Measurements from ENCODE around the gene FOLR3.
"Not testable (repeated sequence)": the region's sequence is repeated elsewhere in the genome, so short reads cannot be mapped to it uniquely, and the experiment has no call there.

Gene FOLR3

GRCh38 chr11:72135473-72135872, at the start of gene FOLR3:
TSS of gene FOLR3 (plus strand) at chr11:72135725. CDS start at chr11:72135953, 228 bp downstream.
- not testable (repeated sequence) for DNase-seq

DNA sequence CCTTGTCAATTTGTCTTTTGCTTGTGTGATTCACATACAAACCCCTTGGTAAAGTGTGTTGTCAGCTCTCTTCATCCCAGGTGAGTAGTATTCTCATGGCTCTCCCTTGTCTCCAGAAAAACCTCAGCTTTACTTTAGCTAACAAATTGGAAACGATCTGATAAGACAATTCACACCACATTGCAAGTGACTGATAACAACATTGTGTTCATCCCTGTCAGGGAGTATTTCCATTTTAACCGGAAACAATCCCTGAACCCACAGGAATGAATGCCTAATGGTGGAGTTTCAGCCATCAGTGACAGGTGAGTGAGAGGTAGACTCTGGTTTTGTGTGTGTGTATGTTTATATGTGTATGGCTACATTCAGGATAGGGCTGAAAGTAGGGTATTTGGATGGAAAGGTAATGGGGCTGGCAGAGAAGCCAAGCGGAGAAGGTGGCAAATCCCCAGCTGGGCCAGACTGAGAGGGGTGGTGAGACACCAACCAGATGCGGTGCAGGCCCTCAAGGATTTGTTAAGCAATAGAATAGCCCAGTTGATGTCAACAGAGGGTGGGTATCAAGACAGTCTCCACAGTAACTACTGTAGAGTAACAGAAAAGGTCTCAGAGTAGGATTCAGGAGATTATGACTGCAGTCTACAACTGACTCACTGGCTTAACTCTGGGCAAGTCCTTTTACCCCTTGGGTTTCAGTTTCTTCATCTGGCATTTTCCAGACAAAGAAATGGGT, 47.3 kb upstream of the FOLR3 start:
- DNase-seq: no peak

- DNase-seq: peak; percentile 46
These were observed 44.2 kb upstream of the FOLR3 start for GRCh38 chr11:72091292-72091691.

- no peak for DNase-seq
These were observed 36.8 kb upstream of the FOLR3 start for GRCh38 chr11:72098741-72099140.

DNA sequence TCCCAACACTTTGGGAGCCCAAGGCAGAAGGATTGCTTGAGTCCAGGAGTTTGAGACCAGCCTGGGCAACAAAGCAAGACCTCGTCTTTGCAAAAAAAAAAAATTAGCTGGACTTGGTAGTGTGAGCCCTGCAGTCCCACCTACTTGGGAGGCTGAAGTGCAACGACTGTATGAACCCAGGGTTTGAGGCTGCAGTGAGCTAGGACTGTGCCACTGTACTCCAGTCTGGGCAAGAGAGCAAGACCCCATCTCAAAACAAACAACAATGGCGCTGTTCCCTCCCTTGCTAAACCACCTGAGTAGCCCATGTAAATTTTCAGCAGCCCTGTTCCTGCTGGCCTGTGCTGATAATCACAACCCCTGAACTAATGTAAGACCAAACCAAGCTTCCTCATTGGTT, 35.5 kb upstream of the FOLR3 start:
- no peak for DNase-seq

DNA sequence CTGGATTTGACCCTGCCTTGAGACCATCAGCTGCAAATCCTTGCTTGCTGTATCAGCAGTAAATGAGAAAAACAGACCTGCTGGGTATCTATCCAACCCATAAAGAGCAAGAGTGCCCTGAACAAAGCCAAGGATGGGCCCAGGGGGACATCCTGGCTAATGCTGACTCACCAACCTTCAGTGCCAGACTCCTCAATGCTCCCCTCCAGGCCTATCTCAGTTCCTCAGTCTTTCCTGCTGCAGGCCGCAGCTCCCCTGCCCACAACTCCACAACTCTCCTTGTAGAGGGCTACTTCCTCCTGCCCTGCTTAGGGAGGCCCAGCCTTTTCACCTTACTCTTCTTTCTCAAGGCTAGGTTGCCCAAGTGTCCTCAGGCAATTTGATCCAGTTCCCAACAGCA, 35.1 kb upstream of the FOLR3 start:
- DNase-seq: no peak

DNA sequence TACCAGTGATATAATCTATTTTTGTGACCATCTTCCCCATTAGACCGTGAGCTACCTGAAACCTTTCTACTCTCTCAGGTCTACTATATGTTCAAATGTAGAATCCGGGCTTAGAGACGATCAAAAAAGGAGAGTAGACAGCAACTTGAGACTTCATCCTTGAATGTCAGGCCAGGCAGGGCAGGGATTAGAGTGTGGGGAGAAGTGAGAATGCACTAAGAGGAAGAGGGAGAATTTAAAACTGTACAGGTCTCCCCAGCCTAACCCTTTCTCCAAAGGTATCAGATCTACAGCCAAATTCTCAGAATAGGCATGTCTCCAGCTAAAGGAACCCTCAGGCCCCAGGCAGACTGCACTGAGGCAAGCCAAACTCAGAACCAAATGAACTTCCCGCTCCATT, 33.4 kb upstream of the FOLR3 start:
- DNase-seq: no peak

- no peak for DNase-seq
These were observed 32.9 kb upstream of the FOLR3 start for GRCh38 chr11:72102631-72102945.

GRCh38 chr11:72102946-72103753, 32.4 kb upstream of the FOLR3 start, which contains the start of gene LAMTOR1:
TSS of gene LAMTOR1 (minus strand) at chr11:72103297. CDS start at chr11:72103224, 73 bp downstream.
- DNase-seq: peak; percentile 97

GRCh38 chr11:72103754-72104167, 31.8 kb upstream of the FOLR3 start:
- DNase-seq: no peak

GRCh38 chr11:72105888-72106287, 29.6 kb upstream of the FOLR3 start, which contains the start of gene TOMT:
TSS of gene TOMT (plus strand) at chr11:72105924. CDS start at chr11:72105952, 28 bp downstream.
- DNase-seq: no peak

DNA sequence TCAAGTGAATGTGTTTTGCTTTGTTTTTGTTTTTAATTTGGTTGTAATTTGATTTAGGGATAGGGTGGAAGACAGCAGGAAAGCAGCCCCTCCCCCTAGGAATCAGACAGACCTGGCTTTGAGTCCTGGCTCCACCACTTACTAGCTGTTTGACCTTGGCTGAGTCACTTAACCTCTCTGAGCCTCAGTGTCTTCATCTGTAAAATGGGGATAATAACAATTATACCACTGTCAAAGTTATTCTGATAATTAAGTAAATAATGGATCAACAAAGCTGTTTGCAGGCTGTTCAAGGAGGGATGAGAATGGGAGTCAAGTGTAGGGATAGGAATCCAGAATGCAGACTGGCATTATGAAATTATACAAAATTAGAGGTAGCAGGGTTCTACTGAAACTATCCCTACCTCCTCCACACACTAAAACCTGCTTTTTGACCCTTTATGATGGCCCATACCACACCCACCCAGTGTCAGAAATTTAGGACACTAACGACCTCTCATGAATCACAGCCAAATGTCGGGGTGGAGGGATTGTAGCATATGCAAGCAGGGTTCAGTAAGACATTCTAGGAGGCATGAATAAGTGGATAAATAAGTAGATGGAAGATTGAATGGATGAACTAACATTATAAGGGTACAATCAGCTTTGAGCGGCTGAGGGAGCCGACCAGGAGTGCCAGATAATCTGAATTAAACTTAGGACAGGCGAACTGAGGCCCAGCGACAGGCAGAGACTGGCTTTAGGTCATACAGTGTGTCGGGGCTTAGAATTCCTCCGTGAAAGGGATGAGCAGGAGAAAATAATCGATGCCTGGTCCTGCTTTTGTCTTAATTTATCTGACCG, 24.0 kb upstream of the FOLR3 start:
- DNase-seq: no peak

GRCh38 chr11:72112143-72112977, 23.2 kb upstream of the FOLR3 start, which contains the start of gene ANAPC15:
TSS of gene ANAPC15 (minus strand) at chr11:72112695. CDS start at chr11:72111276, 1,419 bp downstream.
- peak; percentile 99 for DNase-seq

GRCh38 chr11:72112978-72113808, 22.3 kb upstream of the FOLR3 start:
- DNase-seq: peak; percentile 35

DNA sequence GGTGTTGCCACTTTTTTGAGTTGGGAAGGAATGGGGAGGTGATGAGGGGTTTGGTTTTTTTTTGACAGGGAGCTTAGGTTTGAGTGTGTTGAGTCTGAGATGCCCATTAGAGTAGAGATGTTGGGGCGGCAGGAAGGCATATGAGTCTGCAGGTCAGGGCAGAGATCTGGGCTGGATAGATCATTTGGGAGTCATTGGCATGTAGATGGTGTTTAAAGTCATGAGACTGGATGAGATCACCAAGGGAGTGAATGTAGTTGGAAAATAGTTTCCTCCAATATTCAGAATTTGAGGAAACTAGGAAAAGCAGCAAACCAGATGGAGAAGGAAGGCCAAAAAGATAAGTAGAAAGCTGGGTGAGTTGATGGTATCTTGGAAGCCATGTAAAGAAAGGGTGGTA, 21.0 kb upstream of the FOLR3 start:
- DNase-seq: no peak

DNA sequence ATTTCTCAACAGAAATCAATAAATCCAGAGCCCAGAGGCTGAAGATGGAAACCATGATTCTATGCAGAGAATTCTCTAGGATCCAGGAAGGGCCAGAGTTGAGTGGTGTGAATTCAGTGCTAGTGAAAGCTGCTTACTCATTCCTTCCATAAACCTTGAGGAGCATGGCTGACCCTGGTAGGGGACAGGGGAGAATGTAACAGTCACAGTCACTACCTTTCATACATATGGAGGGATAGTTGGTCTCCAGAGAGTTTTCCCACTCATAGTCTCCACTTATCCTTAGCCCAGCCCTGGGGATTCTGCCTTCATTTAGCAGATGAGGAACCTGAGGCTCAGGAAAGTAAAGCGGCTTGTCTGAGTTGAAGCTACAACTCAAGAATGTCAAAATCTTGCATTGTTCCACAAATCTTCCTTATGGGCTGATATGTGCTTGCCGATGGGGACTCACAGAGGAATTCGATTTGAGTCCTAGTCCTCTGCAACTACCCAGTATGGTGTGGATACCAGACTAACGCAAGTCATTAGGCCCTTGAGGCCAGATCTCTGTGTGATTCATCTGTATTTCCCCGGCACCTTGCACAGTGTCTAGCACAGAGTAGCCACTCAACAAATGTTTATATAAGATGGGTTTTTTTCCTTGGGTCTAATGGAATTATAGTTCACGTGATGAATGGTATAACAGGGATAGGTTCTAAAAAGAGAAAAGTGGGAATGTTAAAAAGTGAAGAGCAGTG, 19.3 kb upstream of the FOLR3 start:
- no peak for DNase-seq

DNA sequence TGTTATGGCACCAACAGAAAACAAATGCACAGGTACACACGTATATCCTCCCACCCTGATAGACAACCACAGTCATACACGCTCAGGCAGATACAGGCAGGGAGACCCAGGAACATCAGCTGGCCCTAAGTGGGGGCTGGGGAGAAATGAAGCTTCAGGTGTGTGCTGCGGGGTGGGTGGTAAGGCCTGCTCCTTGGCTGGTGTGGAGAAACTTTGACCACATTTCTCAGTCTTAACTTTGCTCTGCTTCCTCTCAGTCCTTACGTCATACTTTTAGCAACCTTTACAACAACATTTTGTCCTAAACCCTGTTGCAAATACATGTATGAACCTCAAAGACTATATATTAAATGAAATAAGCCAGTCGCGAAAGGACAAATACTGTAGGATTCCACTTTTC, 16.3 kb upstream of the FOLR3 start:
- DNase-seq: no peak

DNA sequence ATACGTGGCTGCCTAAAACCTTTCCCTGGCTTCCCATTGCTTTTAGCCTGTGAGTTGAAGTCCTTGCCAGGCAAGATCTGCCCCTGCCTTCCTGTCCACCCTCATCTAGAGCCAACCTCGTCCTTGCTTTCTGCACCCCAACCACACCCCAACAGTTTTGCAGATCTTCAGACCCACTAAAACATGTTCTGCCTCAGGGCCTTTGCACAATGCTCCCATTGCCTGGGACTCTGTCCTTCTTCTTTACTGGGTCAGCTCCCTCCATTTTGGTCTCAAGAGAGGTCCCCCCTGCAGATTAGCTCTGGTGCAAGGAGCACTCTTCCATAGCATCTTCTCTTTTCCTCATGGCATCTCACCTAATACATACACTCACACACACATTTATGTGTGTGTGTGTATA, 14.6 kb upstream of the FOLR3 start:
- no peak for DNase-seq

DNA sequence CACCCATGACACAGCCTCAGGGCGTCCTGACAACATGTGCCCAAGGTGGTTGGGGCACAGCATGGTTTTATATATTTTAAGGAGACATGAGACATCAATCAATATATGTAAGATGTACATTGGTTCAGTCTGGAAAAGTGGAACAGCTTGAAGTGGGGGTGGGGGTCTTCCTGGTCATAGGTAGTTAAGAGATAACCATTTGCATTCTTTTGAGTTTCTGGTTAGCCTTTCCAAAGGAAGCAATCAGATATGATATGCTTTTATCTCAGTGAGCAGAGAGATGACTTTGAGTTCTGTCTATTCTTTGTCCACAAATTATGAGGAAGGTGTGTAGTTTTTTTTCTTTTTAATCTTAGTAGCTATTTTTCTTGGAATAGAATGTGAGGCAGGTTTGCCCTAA, 12.9 kb upstream of the FOLR3 start:
- no peak for DNase-seq

- no peak for DNase-seq
These were observed 12.3 kb upstream of the FOLR3 start for GRCh38 chr11:72123117-72123653.
